WERI-Rb-1 (cell line): Measurements from ENCODE around the gene MYZAP.

Source experiments
- DNase-seq: peaks from one replicate; pipeline ENCODE4 v3.0.0-alpha.2; 2020
- H3K27ac ChIP-seq: fragments of 250-450 bp; sonication (Bioruptor Pico); 2 replicates; pipeline ENCODE4 v1.5.1; 2020; ENCODE audit warnings: mild to moderate bottlenecking, moderate library complexity
- H3K27me3 ChIP-seq: fragments of 250-450 bp; sonication (Bioruptor Pico); 2 replicates; pipeline ENCODE4 v1.5.1; 2021; ENCODE audit warnings: mild to moderate bottlenecking, low read depth, moderate library complexity; ENCODE audit not compliant: insufficient read depth, severe bottlenecking
- H3K36me3 ChIP-seq: fragments of 250-450 bp; sonication (Bioruptor Pico); 2 replicates; pipeline ENCODE4 v1.5.1; 2020; ENCODE audit warnings: mild to moderate bottlenecking, moderate library complexity
- H3K4me3 ChIP-seq: 2 replicates; pipeline ENCODE4 v1.5.1; 2011; ENCODE audit warnings: low read depth, mild to moderate bottlenecking, control low read depth, low read length
- H3K9me3 ChIP-seq: fragments of 250-450 bp; sonication (Bioruptor Pico); 2 replicates; pipeline ENCODE4 v1.5.1; 2021; ENCODE audit warnings: mild to moderate bottlenecking, moderate library complexity; ENCODE audit not compliant: severe bottlenecking
- TF ChIP-seq, protein P1 (sequence below): IDR thresholded peaks from 2 replicates; pipeline ENCODE4 v1.5.1; 2011; ENCODE audit warnings: low read depth, mild to moderate bottlenecking, control low read depth, inconsistent platforms, low read length

Gene MYZAP

DNA sequence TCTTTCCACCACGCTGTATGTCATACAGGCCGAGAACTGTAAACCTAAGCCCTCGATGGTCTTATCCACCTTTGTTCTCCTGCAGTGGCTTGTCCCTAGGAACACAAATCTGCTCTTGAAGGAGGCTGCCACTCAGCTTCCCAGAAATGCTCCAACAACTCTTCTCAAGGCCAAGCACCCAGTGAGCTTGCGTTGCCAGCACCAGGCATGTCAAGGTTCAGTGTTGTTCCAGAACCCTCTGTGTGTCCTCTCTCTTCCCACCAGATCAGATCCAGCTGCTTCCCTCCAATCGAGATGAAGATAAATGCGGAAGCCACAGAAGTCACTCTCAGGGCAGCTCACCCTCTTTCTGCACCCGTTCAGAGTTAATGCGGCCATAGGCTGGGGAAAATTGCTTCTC lies 11.3 kb upstream of the MYZAP start:
- no peaks in the 10 kb centered on the region for H3K27me3 ChIP-seq
- H3K36me3 ChIP-seq, result no peaks in the 10 kb centered on the region
- no peak for DNase-seq
- peaks cover 7% of the 10 kb centered on the region for H3K9me3 ChIP-seq
- TF ChIP-seq, protein P1, sequence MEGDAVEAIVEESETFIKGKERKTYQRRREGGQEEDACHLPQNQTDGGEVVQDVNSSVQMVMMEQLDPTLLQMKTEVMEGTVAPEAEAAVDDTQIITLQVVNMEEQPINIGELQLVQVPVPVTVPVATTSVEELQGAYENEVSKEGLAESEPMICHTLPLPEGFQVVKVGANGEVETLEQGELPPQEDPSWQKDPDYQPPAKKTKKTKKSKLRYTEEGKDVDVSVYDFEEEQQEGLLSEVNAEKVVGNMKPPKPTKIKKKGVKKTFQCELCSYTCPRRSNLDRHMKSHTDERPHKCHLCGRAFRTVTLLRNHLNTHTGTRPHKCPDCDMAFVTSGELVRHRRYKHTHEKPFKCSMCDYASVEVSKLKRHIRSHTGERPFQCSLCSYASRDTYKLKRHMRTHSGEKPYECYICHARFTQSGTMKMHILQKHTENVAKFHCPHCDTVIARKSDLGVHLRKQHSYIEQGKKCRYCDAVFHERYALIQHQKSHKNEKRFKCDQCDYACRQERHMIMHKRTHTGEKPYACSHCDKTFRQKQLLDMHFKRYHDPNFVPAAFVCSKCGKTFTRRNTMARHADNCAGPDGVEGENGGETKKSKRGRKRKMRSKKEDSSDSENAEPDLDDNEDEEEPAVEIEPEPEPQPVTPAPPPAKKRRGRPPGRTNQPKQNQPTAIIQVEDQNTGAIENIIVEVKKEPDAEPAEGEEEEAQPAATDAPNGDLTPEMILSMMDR, result no peak
- H3K27ac ChIP-seq, result peak overlapping the region; percentile 66
- H3K4me3 ChIP-seq, result no peak overlapping the region

GRCh38 chr15:57580866-57581265 lies 10.8 kb upstream of the MYZAP start:
- peak overlapping the region; percentile 67 for H3K27ac ChIP-seq
- no peaks in the 10 kb centered on the region for H3K36me3 ChIP-seq
- peak; percentile 83 for DNase-seq
- peaks cover 7% of the 10 kb centered on the region for H3K9me3 ChIP-seq
- H3K4me3 ChIP-seq, result no peak overlapping the region
- no peaks in the 10 kb centered on the region for H3K27me3 ChIP-seq
- TF ChIP-seq, protein P1, result peak; percentile 40

GRCh38 chr15:57582090-57582489 lies 9.6 kb upstream of the MYZAP start:
- H3K4me3 ChIP-seq, result no peak overlapping the region
- DNase-seq, result no peak
- H3K9me3 ChIP-seq, result peaks cover 7% of the 10 kb centered on the region
- no peak overlapping the region for H3K27ac ChIP-seq
- no peaks in the 10 kb centered on the region for H3K27me3 ChIP-seq
- TF ChIP-seq, protein P1, result no peak
- no peaks in the 10 kb centered on the region for H3K36me3 ChIP-seq

DNA sequence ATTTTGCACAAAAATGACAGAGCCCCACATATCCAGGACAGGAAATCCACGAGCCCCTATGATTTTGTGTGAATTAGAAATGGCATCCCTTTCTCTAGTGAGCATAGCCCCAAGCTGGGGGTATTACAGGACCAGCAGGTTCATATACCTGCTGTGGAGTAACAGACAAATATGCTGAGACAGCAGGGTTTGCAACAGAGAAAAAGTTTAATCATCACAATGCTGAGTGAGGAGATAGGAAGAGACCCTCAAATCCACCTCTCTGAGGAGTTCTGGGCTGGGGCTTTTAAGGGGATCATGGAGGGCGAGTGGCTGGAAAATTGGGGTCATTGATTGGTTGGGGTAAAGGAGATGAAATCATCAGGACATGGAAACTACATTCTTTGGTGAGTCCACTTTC lies 8.4 kb upstream of the MYZAP start:
- Histone ChIP-seq H3K27me3 (no peaks in the 10 kb centered on the region), H3K27ac (no peak overlapping the region), H3K9me3 (peaks cover 7% of the 10 kb centered on the region), H3K4me3 (no peak overlapping the region), H3K36me3 (no peaks in the 10 kb centered on the region)
- no peak for DNase-seq
- TF ChIP-seq, protein P1, result no peak

DNA sequence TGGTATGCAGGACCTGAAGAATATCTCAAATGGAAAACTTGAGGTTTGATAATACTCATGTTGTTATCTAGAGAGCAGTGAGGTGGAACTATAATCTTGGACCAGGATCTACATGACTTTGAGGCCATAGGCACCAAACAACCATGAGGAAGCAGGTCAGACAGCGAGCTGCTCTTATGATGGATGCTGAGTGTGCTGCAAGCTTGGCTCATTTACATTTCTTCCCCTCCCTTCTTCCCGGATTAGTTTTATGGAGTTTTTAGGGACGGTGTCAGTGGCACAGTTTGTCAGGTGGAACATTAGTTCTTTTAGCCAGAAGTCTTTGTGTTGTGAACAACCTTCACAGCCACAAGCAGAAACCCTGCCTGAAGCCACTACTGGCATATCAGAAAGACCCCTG lies 8.0 kb upstream of the MYZAP start:
- Histone ChIP-seq H3K9me3 (peaks cover 7% of the 10 kb centered on the region), H3K4me3 (no peak overlapping the region), H3K27ac (no peak overlapping the region), H3K36me3 (no peaks in the 10 kb centered on the region), H3K27me3 (no peaks in the 10 kb centered on the region)
- TF ChIP-seq, protein P1, result no peak
- DNase-seq, result no peak

- no peak for DNase-seq
- Histone ChIP-seq H3K27me3 (no peaks in the 10 kb centered on the region), H3K36me3 (no peaks in the 10 kb centered on the region), H3K27ac (no peak overlapping the region), H3K9me3 (peaks cover 7% of the 10 kb centered on the region), H3K4me3 (no peak overlapping the region)
- TF ChIP-seq, protein P1, result no peak
Measured at GRCh38 chr15:57586661-57587424, 4.9 kb upstream of the MYZAP start.
